Bronchial epithelial cell (primary cell): ENCODE data around the gene STK39. TPM values are rescaled to one million over a fixed set of nuclear protein-coding genes. Genes with fewer than 3 reads are reported as not detected.

Experiments
- DNase-seq: peaks from one replicate; pipeline ENCODE4 v3.0.0-alpha.2; 2010; ENCODE audit warnings: low read depth
- FAIRE-seq: peaks from 2 replicates; lab custom pipeline; 2011; peaks lifted over from hg19 to GRCh38; lab: Jason Lieb, UNC
- H3K27me3 ChIP-seq: 2 replicates; pipeline ENCODE4 v1.5.1; 2011; ENCODE audit warnings: low read length; ENCODE audit not compliant: control insufficient read depth, insufficient read depth
- H3K36me3 ChIP-seq: 2 replicates; pipeline ENCODE4 v1.5.1; 2011; ENCODE audit warnings: low read length; ENCODE audit not compliant: control insufficient read depth, insufficient read depth
- H3K4me3 ChIP-seq: 2 replicates; pipeline ENCODE4 v1.5.1; 2011; ENCODE audit warnings: mild to moderate bottlenecking, low read depth, low read length, control low read depth
- total RNA-seq: library from RNA; depleted of rRNA; stranded (reverse); fragments of >200 nt; gene quantifications from 2 replicates; pipeline ENCODE4 v1.2.1, GENCODE V29; 2014
- TF ChIP-seq, protein P1 (sequence below): IDR thresholded peaks from 2 replicates; pipeline ENCODE4 v1.5.1; 2011; ENCODE audit warnings: mild to moderate bottlenecking, moderate library complexity, low read length, control low read depth, inconsistent platforms; ENCODE audit not compliant: insufficient read depth, severe bottlenecking

STK39 gene
- total RNA-seq, 1 donor from 2014 or later, result 20.3 TPM

DNA sequence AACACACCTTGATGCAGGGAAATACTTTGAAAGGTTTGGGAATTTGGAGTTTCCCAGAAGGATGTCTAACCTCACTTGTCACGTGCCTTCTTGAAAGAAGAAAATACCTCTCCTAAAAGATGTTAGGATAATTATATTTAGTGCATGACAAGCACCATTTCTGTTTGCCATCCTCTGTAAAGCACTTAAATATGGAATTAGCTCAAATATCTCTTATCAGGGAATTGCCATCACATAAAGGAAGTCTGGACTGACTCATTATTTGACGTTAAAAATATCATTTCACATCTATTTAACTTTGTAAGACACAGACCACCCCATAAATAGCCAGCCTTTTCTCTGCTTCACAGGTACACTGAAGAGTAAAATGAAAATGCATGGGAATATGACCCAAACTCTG is 140.1 kb downstream of the STK39 start:
- no peaks in the 10 kb centered on the region for H3K36me3 ChIP-seq
- H3K27me3 ChIP-seq, result no peaks in the 10 kb centered on the region
- no peak overlapping the region for H3K4me3 ChIP-seq
- FAIRE-seq, result no peak
- DNase-seq, result no peak
- TF ChIP-seq, protein P1, sequence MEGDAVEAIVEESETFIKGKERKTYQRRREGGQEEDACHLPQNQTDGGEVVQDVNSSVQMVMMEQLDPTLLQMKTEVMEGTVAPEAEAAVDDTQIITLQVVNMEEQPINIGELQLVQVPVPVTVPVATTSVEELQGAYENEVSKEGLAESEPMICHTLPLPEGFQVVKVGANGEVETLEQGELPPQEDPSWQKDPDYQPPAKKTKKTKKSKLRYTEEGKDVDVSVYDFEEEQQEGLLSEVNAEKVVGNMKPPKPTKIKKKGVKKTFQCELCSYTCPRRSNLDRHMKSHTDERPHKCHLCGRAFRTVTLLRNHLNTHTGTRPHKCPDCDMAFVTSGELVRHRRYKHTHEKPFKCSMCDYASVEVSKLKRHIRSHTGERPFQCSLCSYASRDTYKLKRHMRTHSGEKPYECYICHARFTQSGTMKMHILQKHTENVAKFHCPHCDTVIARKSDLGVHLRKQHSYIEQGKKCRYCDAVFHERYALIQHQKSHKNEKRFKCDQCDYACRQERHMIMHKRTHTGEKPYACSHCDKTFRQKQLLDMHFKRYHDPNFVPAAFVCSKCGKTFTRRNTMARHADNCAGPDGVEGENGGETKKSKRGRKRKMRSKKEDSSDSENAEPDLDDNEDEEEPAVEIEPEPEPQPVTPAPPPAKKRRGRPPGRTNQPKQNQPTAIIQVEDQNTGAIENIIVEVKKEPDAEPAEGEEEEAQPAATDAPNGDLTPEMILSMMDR, result no peak

DNA sequence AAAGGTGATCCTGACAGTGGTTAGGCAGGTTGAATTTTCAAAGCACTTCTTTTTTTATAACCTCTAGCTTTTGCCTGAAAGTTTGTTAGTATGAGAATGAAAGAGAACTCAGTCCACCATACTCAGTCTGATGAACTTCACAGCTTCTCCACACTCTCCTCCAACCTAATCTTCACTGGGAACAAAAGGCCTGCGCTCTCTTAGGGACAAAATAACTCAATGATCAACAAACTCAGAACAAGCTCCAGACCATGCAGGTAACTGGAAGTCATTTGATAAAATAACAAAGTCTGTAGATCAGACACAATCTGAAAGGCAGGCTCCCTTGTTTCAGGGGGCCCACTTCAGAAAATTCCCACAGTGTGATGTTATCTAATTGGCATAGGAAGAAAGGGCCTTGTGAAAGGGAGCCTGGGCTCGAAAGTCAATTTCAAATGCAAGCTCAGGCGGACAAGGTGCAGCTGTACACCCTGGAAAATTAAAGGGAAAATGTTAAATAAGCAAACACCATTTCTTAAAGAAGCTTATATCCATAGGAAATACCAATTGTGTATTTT is 142.2 kb downstream of the STK39 start:
- H3K36me3 ChIP-seq, result no peaks in the 10 kb centered on the region
- no peak for FAIRE-seq
- H3K4me3 ChIP-seq, result no peak overlapping the region
- no peaks in the 10 kb centered on the region for H3K27me3 ChIP-seq
- TF ChIP-seq, protein P1, result no peak
- no peak for DNase-seq

- TF ChIP-seq, protein P1, result no peak
- Histone ChIP-seq H3K4me3 (no peak overlapping the region), H3K36me3 (no peaks in the 10 kb centered on the region), H3K27me3 (no peaks in the 10 kb centered on the region)
- peak; percentile 99 for DNase-seq
- FAIRE-seq, result peak; percentile 87
Measured at GRCh38 chr2:168097431-168097830, 150.0 kb downstream of the STK39 start.

GRCh38 chr2:168096158-168096557 is 151.2 kb downstream of the STK39 start:
- DNase-seq (peak; percentile 33), FAIRE-seq (no peak)
- H3K36me3 ChIP-seq, result no peaks in the 10 kb centered on the region
- TF ChIP-seq, protein P1, result no peak
- H3K4me3 ChIP-seq, result no peak overlapping the region
- no peaks in the 10 kb centered on the region for H3K27me3 ChIP-seq

GRCh38 chr2:168091986-168092385 is 155.4 kb downstream of the STK39 start:
- Histone ChIP-seq H3K27me3 (no peaks in the 10 kb centered on the region), H3K36me3 (no peaks in the 10 kb centered on the region), H3K4me3 (no peak overlapping the region)
- FAIRE-seq (no peak), DNase-seq (no peak)
- TF ChIP-seq, protein P1, result no peak
